Stimulated activated CD4-positive, alpha-beta T cell treated with anti-CD3 and anti-CD28 coated beads, Interleukin-1b, Interleukin-23, amount 100 ng/mL, for 4 hours (primary cell): ENCODE data around the gene RNF38.
"Not testable (repeated sequence)": the region's sequence is repeated elsewhere in the genome, so short reads cannot be mapped to it uniquely, and the experiment has no call there.

Source experiments
- DNase-seq, 2 donors: peaks; one replicate each; pipeline ENCODE4 v3.0.0-alpha.2; 2020; ENCODE audit warnings: low read depth in 2 of 2

The RNF38 gene

DNA sequence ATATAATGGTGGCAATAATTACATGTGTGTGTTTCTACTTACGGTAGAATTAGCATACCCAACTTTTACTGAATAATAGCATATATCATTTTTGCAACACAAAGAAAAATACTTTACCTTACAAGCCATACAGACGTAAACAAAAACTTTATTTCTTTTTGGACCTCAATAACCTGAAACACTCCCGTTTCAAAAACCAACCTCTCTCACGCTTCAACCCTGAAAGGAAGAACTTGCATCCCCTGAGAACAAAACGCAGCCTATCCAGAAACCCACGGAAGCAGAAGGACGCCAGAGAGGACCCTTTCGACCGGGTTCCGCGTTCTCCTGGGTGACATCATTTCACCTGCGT lies at the start of gene RNF38:
Gene RNF38 (minus strand): TSS at position 290 of the 352 bp plus-strand sequence. CDS start 161 bp downstream, at position 129.
- DNase-seq: peak in 1 of 2 donors; percentile 18

DNA sequence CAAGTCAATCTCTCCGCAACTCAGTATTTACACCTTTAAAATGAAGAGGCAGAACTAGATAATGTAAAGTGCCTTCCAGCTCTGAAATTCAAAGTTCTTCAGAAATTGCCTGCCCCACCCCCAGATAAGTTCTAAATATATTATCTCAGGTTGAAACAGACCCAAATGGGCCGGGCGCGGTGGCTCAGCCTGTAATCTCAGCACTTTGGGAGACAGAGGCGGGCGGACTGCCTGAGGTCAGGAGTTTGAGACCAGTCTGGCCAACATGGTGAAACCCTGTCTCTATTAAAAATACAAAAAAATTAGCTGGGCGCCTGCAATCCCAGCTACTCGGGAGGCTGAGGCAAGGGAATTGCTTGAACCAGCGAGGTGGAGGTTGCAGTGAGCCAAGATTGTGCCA lies 48.5 kb upstream of the RNF38 start:
- not testable (repeated sequence) for DNase-seq

DNA sequence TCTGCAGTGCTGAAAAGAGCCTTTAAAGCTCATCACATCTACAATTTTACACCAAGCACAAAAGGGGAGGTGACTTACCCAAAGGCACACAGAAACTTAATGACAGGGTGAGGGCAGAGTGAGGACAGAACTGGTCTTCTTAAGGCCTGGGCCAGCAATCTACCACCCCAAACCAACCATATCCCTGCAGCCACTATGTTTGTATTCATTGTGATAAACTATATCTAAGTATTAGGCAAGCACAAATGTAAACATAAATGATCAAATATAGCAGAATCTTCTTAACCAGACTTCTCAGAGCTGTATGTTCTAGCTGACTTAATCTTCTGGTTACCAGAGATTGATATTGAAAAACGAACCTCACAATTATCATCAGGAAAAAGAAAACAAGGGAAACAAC lies 47.9 kb upstream of the RNF38 start:
- no peak for DNase-seq

DNA sequence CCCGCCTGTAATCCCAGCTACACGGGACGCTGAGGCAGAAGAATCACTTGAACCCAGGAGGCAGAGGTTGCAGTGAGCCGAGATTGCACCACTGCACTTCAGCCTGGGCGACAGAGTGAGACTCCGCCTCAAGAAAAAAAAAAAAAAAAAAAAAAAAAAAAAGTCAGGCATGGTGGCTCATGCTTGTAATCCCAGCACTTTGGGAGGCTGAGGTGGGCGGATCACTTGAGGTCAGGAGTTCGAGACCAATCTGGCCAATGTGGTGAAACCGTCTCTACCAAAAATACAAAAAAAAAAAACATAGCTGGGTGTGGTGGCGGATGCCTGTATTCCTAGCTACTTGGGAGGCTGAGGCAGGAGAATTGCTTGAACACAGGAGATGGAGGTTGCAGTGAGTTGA lies 46.6 kb upstream of the RNF38 start:
- DNase-seq: not testable (repeated sequence)

DNA sequence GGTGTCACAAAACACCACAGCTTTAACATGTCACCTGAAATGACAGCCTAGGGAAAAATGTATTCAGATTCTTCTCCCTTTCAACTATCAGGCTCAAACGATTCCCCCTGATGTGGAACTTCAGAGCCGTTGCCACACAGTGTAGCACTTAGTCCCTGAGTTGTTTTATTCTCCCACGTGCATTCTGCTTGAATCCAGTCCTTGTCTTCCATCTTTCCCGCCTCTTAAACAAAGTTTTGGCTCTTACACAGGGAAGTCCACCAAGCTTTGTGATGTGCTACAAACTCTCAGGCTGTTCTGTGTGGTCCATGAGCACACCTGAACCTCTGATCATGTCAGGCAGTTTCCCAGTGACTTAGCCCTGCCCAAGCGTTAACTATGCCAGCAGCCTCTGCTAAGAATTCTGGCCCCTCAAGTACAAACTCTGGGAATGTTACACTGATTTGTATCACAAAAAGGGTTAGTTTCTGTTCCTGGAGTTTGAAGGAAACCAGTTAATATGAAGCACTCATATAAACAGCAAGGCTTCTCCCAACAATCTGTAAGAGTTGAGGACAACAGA lies 45.8 kb upstream of the RNF38 start:
- no peak for DNase-seq

DNA sequence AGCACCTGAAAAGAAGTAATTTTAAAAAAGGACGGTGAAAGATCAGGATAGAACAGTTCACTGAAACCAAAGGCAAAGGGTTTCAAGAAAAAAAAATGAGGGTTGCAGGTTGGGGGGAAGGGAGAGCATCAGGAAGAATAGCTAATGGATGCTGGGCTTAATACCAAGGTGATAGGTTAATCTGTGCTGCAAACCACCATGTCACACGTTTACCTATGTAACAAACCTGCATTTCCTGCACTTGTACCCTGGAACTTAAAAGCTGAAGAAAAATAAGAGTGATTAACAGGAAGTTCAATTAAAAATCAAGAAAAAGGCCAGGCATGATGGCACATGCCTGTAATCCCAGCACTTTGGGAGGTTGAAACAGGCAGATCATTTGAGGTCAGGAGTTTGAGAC lies 44.1 kb upstream of the RNF38 start:
- DNase-seq: no peak

DNA sequence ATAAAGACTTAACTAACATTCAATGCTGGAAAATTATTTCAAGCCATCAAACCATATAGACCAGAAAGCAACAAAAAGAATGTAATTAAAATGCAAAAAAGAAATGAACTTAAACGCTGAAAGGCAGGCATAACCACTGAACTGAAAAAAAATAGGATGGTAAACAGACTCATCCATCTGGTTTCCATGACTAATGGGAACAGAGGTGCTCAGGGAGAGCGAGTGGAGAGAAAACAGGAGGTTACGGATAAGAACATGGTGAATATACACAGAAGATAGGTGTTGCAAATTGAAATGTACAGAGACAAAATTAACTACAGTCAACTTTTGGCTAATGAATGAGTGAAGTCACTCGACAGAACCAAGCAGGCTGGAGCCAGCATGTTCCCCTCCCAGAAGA lies 43.5 kb upstream of the RNF38 start:
- no peak for DNase-seq

DNA sequence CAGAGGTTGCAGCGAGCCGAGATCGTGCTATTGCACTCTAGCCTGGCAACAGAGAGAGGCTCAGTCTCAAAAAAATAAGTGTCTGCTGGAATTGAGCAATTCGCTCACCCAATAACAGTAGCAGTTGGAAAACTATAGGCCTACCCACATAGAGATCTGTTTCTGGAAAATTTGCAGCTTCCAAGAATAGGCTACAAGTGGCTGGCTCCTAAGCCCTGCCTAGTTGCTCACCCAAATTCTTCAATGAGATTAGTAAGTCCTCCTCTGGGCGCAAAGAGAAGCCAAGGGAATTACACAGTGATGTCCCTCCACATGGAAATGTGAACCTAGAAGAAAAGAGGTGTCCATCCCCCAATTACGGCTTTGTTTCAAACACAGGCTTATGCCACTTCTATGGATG lies 42.6 kb upstream of the RNF38 start:
- DNase-seq: no peak

DNA sequence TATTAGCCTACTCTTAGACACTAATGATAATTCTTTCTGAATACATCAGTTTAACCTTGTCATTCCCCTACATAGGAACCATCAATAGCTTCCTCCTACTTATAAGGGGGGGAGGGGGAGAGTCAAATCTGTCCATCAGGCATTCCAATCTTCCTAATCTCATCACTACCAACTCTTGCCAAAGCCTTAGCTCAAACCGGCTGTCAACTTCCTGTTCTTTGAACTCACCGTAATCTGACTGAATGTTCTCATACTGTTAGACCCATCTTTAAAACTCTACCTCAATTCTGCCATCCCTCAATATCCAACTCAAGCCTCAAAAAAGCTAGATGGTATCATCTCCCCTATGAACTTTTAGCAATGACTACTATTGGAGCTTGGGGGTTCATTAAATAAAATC lies 41.9 kb upstream of the RNF38 start:
- no peak for DNase-seq

DNA sequence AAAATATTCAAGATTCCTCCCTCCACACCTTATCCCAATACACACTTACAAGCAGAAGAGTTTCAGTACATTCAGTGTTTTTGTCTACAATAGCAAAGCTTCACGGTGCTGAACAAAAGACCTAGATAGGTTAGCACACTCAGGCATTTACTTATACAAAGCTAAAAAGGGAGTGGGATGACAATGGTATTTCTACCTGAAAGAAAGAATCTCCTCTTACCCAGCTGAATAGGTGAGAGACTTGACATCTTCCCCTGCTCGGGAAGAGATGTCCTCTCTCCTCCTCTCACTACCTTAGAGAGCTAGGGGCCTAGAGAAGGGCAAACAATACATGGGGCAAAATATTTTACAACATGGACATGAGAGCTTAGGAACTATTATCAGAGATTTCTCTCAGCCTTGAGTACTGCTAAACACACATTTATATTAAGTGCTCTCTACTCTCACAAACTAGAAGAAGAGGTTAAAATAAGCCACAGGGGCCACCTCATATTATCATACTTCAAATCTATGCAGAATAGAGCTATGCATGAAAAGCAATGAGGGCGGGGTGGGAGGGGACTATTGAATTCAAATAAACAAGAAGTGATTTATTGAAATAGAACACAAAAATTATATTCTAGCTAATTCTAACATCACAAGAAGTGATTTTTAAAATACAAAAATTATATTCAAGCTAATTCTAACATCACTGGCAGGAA lies 38.6 kb upstream of the RNF38 start:
- DNase-seq: no peak

DNA sequence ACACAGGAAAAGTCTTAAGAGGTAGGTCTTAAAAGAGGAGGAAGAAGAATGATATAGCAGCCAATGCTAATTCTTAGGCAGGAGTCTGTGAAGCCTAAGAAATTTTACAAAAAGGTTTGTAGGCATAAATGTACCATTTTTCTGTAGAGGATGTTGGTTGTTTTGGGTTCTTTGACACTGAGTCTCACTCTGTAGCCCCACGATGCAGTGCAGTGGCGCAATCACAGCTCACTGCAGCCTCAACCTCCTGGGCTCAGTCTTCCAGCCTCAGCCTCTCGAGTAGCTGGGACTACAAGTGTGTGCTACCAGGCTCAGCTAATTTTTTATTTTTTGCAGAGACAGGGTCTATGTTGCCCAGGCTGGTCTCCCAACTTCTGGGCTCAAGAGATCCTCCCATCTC lies 37.7 kb upstream of the RNF38 start:
- DNase-seq: no peak

DNA sequence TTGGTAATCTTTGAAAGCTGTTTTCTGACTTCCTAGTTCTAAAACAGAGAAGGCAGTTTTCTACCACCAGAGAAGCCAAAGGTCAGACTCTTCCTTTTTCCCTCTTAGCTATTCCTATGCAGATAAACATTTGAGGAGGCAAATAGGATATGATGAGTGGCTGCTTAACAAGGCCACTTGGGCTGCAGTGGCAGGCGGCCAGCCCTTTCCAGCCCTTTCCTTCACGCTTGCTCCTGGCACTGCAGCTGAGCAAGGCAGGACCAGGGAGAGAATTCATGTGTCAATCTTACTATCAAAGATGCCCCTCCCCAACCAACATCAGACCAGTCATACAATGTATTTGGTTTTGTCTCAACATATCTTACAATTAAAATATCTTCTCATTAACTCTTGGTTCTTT lies 36.8 kb upstream of the RNF38 start:
- DNase-seq: no peak

DNA sequence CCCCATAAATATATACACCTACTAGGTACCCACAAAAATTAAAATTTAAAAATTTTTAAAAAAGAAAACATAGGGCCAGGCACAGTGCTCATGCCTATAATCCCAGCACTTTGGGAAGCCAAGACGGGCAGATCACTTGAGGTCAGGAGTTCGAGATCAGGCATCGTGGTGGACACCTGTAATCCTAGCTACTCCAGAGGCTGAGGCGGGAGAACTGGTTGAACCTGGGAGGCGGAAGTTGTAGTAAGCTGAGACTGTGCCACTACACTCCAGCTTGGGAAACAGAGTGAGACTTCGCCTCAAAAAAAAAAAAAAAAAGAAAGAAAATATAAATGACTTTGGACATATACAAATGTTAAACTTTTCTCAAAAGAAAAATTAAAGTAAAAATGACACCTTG lies 33.3 kb upstream of the RNF38 start:
- no peak for DNase-seq

DNA sequence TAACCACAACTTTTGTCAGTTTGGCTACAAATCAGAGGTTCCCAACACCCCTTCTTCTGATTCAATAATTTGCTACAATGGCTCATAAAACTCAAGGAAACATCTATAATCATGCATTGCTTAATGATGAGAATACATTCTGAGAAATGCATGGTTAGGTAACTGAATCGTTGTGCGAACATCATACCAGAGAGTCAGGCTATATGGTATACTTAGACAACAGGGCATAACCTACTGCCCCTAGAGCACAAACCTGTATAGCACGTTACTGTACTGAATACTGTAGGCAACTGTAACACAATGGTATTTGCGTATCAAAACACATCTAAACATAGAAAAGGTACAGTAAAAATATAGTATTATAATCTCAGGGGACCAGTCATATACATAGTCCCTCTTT lies 31.0 kb upstream of the RNF38 start:
- DNase-seq: no peak

DNA sequence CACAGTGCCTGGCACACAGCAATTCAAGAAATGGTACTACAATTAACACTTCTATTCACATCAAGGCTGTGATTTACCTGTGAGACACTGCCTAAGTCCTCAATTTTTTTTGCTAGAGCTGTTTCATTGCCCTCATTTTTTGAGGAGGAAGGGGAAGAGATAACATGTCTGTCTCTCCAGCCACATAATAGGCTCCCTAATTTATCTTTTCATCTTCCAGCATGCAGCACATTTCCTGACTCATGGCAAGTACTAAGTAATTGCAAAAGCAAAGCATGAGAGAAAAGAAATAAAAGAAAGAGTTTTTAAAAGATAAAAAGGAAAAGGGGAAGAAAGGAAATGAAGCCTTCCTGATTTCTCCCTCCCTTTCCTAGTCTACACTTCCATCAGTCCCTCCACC lies 26.9 kb upstream of the RNF38 start:
- no peak for DNase-seq

DNA sequence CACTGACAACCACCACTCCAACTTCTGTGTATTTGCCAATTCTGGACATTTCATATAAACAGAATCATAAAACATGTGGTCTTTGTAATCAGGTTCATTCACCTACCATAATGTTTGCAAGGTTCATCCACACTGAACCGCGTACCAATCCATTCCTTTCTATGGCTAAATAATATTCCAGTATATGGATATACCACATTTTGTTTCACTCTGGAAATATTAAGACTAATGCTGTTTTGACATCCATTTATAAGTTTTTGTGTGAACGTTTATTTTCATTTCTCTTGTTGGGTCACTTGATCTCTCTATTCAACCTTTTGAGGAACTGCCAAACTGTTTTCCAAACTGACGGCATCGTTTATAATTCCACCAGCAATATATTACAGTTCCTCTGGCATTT lies 26.3 kb upstream of the RNF38 start:
- no peak for DNase-seq

DNA sequence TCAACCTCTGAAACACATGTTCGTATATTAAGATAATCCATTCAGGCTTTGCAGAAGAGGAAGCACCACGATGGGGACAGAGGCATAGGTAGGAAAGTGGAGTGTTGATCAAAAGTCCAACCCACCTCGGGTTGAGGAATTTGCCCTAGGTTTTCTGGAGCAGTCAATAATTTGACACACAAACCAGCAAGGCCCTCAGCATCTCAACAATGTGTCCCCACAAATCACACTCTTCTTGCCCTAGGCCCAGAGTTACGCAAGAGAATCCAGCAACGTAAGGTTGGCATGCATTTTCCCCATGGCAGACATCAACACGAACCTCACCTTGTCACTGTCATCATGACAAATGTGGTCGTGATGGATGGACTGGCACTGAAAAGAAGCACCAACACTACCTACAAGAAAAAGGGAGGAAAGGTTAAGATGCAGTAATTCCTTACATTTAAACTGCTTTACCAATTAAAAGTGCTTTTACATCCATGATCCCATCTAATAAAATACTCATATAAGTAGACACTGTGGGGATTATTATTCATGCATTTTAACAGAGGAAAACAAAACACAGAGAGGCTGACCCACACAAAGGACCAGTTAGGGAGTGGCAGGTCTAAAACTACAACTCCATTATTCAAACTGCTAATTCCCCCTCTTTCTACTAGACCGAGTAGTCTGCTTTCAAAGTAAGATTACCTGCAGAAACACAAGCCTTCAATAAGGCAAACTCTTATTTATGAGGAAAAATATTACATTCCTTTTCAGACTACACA lies 24.4 kb upstream of the RNF38 start:
- DNase-seq: no peak

DNA sequence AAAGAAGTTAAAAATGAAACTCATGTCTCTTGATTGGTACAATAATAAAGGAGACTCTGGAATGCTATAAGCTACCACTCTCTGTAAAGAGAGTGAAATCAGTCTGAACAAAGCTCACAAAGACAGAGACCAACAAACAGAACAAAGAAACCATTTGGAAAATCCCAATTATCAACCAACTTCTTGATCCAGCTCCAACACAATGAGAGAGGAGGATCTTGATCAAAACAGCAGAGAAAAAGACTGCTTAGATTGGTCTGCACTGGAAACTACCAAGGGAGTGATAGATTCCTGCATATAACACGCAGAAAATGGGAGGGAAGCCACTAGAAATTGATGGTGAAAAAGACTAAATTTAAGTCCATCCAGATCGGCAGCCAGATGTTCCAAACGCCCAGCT lies 23.1 kb upstream of the RNF38 start:
- DNase-seq: no peak

DNA sequence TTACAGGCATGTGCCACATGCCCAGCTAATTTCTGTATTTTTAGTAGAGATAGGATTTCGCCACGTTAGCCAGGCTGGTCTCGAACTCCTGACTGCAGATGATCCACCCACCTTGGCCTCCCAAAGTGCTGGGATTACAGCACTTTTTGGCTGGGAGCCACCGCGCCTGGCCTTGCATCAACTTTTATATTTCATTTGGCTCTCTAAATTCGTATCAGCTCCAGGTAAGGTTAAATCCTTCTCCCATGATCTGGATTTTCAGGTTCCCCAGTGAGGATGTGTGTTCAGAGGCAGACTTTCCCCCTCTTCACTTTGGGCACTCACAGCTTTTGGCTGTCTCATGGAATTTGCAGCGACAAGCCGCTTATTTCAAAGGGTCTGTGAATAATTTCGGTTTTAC lies 16.8 kb upstream of the RNF38 start:
- DNase-seq: no peak

DNA sequence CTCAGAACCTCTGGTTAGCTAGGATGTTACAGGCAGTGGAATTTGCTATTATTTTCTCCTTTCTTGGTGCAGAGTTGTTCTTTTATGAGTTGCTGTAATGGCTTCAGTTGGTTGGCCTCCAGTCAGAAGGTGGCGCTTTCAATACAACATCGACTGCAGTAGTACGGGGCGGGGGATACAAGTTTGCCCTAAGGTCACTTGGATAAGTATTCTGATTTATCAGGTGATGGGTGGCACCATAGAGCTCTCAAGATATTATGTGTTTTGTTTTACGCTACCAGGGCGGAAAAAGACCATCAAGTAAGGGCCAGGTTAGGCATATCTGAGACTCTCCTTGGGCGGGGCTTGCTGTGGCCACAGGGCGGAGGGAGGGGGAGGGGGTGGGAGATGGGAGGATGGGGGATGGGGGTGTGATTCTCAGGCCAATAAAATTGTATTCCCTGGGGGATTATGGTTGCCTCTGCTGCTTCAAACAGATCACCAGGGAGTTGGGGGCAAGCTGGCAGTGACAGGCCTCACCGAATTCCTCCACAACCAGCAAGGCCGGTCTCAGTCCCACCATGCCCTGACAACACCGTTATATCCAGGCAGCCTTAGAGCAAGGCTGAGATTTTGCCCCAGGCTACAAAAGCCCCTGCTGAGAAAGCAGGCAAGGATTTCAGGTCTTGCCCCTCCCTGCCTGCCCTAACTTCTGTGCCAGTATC lies 15.9 kb upstream of the RNF38 start:
- no peak for DNase-seq

DNA sequence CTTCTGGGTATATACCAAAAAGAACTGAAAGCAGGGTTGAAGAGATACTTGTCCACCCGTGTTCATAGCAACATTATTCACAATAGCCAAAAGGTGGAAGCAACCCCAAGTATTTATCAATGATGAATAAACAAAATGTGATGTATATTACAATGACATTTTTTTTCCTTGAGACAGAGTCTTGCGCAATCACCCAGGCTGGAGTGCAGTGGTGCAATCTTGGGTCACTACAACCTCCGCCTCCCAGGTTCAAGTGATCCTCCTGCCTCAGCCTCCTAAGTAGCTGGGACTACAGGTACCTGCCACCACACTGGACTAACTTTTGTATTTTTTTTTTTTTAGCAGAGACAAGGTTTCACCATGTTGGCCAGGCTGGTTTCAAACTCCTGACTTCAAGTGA lies 11.3 kb upstream of the RNF38 start:
- not testable (repeated sequence) for DNase-seq

DNA sequence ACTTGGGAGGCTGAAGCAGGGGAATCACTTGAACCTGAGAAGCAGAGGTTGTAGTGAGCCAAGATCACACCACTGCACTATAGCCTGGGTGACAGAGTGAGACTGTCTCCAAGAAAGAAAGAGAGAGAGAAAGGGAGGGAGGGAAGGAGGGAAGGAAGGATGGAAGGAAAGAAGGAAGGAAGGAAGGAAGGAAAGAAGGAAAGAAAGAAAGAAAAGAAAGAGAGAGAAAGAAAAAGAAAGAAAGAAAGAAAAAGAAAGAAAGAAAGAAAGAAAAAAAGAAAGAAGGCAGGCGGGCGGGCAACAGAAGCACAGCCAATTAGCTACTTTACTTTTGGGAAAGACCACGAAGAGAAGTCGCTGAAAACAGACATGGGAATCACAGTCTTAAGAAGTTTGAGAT lies 9.0 kb upstream of the RNF38 start:
- not testable (repeated sequence) for DNase-seq
